Gastrocnemius medialis (tissue), 4 donors: ENCODE measurements around the gene KRTAP9-9. TPM values are rescaled to one million over a fixed set of nuclear protein-coding genes. Genes with fewer than 3 reads are reported as not detected.
"Not testable (repeated sequence)": the region's sequence is repeated elsewhere in the genome, so short reads cannot be mapped to it uniquely, and the experiment has no call there.

ENCODE experiments used
- ATAC-seq, 2 donors: fragments of 150-250 bp; one replicate each; pipeline ENCODE4 v1.9.1; 2016
- DNase-seq, 2 donors: peaks; one replicate each; pipeline ENCODE4 v3.0.0-alpha.2; 2019
- H3K27ac ChIP-seq, 4 donors: fragments of 200-600 bp; sonication (generic); 1 replicate in 1 of 4; 2 replicates in 3 of 4; pipeline ENCODE4 v1.5.1; 2016 to 2018; ENCODE audit warnings: mild to moderate bottlenecking in 2 of 4, moderate library complexity in 1 of 4
- H3K27me3 ChIP-seq, 3 donors: fragments of 200-600 bp; sonication (generic) in 2 of 3; 1 replicate in 1 of 3; 2 replicates in 2 of 3; pipeline versions ENCODE4 v1.5.1 to v1.6.0; 2016 to 2019; ENCODE audit warnings: mild to moderate bottlenecking in 1 of 3, moderate library complexity in 1 of 3
- H3K36me3 ChIP-seq, 2 donors: fragments of 200-600 bp; sonication (generic) in 1 of 2; one replicate each; pipeline ENCODE4 v1.5.1; 2017 to 2018
- H3K4me1 ChIP-seq, 2 donors: fragments of 200-600 bp; sonication (generic) in 1 of 2; one replicate each; pipeline ENCODE4 v1.5.1; 2016 to 2017; ENCODE audit warnings: mild to moderate bottlenecking in 2 of 2
- H3K4me3 ChIP-seq, 4 donors: fragments of 200-600 bp; sonication (generic) in 3 of 4; 1 replicate in 1 of 4; 2 replicates in 3 of 4; pipeline ENCODE4 v1.5.1; 2016 to 2019; ENCODE audit warnings: mild to moderate bottlenecking in 2 of 4
- H3K9me3 ChIP-seq, 3 donors: fragments of 200-600 bp; sonication (generic) in 2 of 3; 1 replicate in 1 of 3; 2 replicates in 2 of 3; pipeline ENCODE4 v1.5.1; 2016 to 2019
- POLR2A ChIP-seq, 2 donors: fragments of 450-650 bp; IDR thresholded peaks; one replicate each; pipeline ENCODE4 v1.6.1; 2017; ENCODE audit warnings: antibody characterized with exemption in 2 of 2, mild to moderate bottlenecking in 2 of 2, moderate library complexity in 2 of 2
- in situ Hi-C, 4 donors: fragments of 200-750 bp; cut with MboI; loops; one replicate each; pipeline versions ENCODE4 v1.15.0 to v1.8.0; 2017; ENCODE audit warnings: low sequenced_read_pairs in 4 of 4
- intact Hi-C: fragments of 100-400 bp; cut with DNase I; formaldehyde crosslinking; loops from one replicate; pipeline ENCODE4 v1.15.1; 2023; ENCODE audit warnings: low total_unique reads
- total RNA-seq, 4 donors: library from RNA; depleted of rRNA; stranded (reverse); fragments of >200 nt; gene quantifications; one replicate each; pipeline versions ENCODE4 v1.1.0 to v1.2.3, GENCODE V29; 2016
- TF ChIP-seq, protein P1 (sequence below), 5 experiments: fragments of 450-650 bp in 3 of 5; fragments of 200-600 bp in 2 of 5; sonication (generic) in 2 of 5; IDR thresholded peaks in 4 of 5; conservative IDR thresholded peaks in 1 of 5; 1 replicate in 4 of 5; 2 replicates in 1 of 5; pipeline ENCODE4 v1.5.1; 2016 to 2019; ENCODE audit warnings: antibody characterized with exemption in 5 of 5, mild to moderate bottlenecking in 3 of 5, moderate library complexity in 3 of 5

KRTAP9-9 gene
- total RNA-seq, 4 donors from 2014 or later = not detected

GRCh38 chr17:41263212-41263611 is 8.0 kb downstream of the KRTAP9-9 start:
- Histone ChIP-seq H3K9me3 (no peaks in the 10 kb centered on the region), H3K27ac (no peak overlapping the region), H3K4me1 (no peaks in the 10 kb centered on the region), H3K4me3 (no peak overlapping the region), H3K36me3 (no peaks in the 10 kb centered on the region), H3K27me3 (peaks cover 0 to 14% (median 0%) of the 10 kb centered on the region in 3 donors)
- ATAC-seq (no peak), DNase-seq (no peak)
- in situ Hi-C loops (loop anchor here in 1 of 4 donors (25.0 kb wide), 1 partner anchor 101 kb away; the partner anchor contains the start of genes KRTAP4-3 and KRTAP4-4), intact Hi-C loops (no loop called here)
- TF ChIP-seq, protein P1, sequence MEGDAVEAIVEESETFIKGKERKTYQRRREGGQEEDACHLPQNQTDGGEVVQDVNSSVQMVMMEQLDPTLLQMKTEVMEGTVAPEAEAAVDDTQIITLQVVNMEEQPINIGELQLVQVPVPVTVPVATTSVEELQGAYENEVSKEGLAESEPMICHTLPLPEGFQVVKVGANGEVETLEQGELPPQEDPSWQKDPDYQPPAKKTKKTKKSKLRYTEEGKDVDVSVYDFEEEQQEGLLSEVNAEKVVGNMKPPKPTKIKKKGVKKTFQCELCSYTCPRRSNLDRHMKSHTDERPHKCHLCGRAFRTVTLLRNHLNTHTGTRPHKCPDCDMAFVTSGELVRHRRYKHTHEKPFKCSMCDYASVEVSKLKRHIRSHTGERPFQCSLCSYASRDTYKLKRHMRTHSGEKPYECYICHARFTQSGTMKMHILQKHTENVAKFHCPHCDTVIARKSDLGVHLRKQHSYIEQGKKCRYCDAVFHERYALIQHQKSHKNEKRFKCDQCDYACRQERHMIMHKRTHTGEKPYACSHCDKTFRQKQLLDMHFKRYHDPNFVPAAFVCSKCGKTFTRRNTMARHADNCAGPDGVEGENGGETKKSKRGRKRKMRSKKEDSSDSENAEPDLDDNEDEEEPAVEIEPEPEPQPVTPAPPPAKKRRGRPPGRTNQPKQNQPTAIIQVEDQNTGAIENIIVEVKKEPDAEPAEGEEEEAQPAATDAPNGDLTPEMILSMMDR (IDR thresholded peaks at IDR 0.05 in 4 of 5, conservative IDR thresholded peaks at IDR 0.05 in 1 of 5) = no peak

- Histone ChIP-seq H3K4me1 (no peaks in the 10 kb centered on the region), H3K27ac (no peak overlapping the region), H3K4me3 (no peak overlapping the region), H3K36me3 (no peaks in the 10 kb centered on the region), H3K9me3 (no peaks in the 10 kb centered on the region), H3K27me3 (peaks cover 0 to 3% (median 0%) of the 10 kb centered on the region in 3 donors)
- TF ChIP-seq POLR2A (IDR thresholded peaks at IDR 0.05) = no peak
- TF ChIP-seq, protein P1 (IDR thresholded peaks at IDR 0.05 in 4 of 5, conservative IDR thresholded peaks at IDR 0.05 in 1 of 5) = no peak
- intact Hi-C loops (no loop called here), in situ Hi-C loops (loop anchor here in 1 of 4 donors (25.0 kb wide), 1 partner anchor 102 kb away; the partner anchor contains the start of genes KRTAP4-3 and KRTAP4-4)
- DNase-seq (no peak), ATAC-seq (no peak)
Observed at GRCh38 chr17:41264599-41264998, 9.4 kb downstream of the KRTAP9-9 start.

DNA sequence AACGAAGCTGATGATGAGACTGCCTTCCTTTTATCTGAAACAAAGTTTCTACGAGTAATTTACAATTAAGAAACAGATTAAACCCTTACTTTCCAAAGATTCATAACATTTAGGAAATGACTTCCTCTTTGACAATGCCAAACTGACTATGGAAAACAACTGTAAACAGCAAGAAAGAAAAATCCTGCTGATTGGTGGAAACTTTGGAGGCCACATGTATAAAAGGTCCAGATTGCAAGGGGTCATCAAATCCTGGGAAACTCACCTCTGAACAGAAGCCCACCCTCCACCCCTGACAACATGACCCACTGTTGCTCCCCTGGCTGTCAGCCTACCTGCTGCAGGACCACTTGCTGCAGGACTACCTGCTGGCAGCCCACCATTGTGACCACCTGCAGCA is 9.9 kb downstream of the KRTAP9-9 start, which contains the start of gene KRTAP9-6:
TSS of gene KRTAP9-6 (plus strand) at position 301 of the 400 bp plus-strand sequence. CDS start at position 301, 0 bp downstream.
- intact Hi-C loops = no loop called here
- Histone ChIP-seq H3K9me3 (no peaks in the 10 kb centered on the region), H3K4me1 (no peaks in the 10 kb centered on the region), H3K4me3 (no peak within 1 kb of the TSS), H3K27ac (no peak within 1 kb of the TSS), H3K27me3 (peaks cover 0 to 3% (median 0%) of the 10 kb centered on the region in 3 donors), H3K36me3 (no peaks in the 10 kb centered on the region)
- DNase-seq = no peak
- no peak for ATAC-seq
- TF ChIP-seq, protein P1 (IDR thresholded peaks at IDR 0.05 in 4 of 5, conservative IDR thresholded peaks at IDR 0.05 in 1 of 5) = no peak
- no peak for TF ChIP-seq POLR2A (IDR thresholded peaks at IDR 0.05)
- in situ Hi-C loops = loop anchor here in 1 of 4 donors (25.0 kb wide), 1 partner anchor 103 kb away; the partner anchor contains the start of genes KRTAP4-3 and KRTAP4-4

GRCh38 chr17:41267711-41268110 is 12.5 kb downstream of the KRTAP9-9 start:
- in situ Hi-C loops = loop anchor here in 1 of 4 donors (25.0 kb wide), 1 partner anchor 105 kb away; the partner anchor contains the start of genes KRTAP4-3 and KRTAP4-4

GRCh38 chr17:41271323-41271722 is 16.1 kb downstream of the KRTAP9-9 start:
- H3K4me1 ChIP-seq, H3K27me3 ChIP-seq, ATAC-seq, intact Hi-C loops, DNase-seq, H3K36me3 ChIP-seq, H3K9me3 ChIP-seq, H3K4me3 ChIP-seq, H3K27ac ChIP-seq: not testable (repeated sequence)
- in situ Hi-C loops = loop anchor here in 1 of 4 donors (25.0 kb wide), 1 partner anchor 109 kb away; the partner anchor contains the start of genes KRTAP4-3 and KRTAP4-4

More at GRCh38 chr17:41267711-41268110, 12.5 kb downstream of the KRTAP9-9 start:
- Histone ChIP-seq H3K4me3 (no peak overlapping the region), H3K9me3 (no peaks in the 10 kb centered on the region), H3K27ac (no peak overlapping the region), H3K36me3 (no peaks in the 10 kb centered on the region), H3K27me3 (no peaks in the 10 kb centered on the region), H3K4me1 (no peaks in the 10 kb centered on the region)
- intact Hi-C loops = no loop called here
- no peak for TF ChIP-seq POLR2A (IDR thresholded peaks at IDR 0.05)
- TF ChIP-seq, protein P1 (IDR thresholded peaks at IDR 0.05 in 4 of 5, conservative IDR thresholded peaks at IDR 0.05 in 1 of 5) = no peak
- DNase-seq (no peak), ATAC-seq (no peak)
